Stimulated activated effector memory CD8-positive, alpha-beta T cell treated with anti-CD3 and anti-CD28 coated beads, Interleukin-12 subunit alpha, Interleukin-12 subunit beta, amount 100 ng/mL, for 72 hours (primary cell): Measurements from ENCODE around the gene ST6GALNAC3.
"Not testable (repeated sequence)": the region's sequence is repeated elsewhere in the genome, so short reads cannot be mapped to it uniquely, and the experiment has no call there.

Experiments used
- ATAC-seq: fragments of 150-1000 bp; cut with Tn5 transposase; 2 replicates; pipeline ENCODE4 v1.10.0; 2021
- DNase-seq, 2 donors: peaks; one replicate each; pipeline ENCODE4 v3.0.0; 2021 to 2022; ENCODE audit warnings: low spot score in 2 of 2
- H3K27ac Mint-ChIP-seq: one replicate; pipeline ENCODE4 v1.8.0; 2022; ENCODE audit warnings: mild to moderate bottlenecking, mixed read lengths
- H3K36me3 Mint-ChIP-seq: one replicate; pipeline ENCODE4 v1.8.0; 2022; ENCODE audit warnings: mild to moderate bottlenecking, mixed read lengths
- H3K4me1 Mint-ChIP-seq: one replicate; pipeline ENCODE4 v1.8.0; 2022; ENCODE audit warnings: mixed read lengths
- H3K4me3 Mint-ChIP-seq: one replicate; pipeline ENCODE4 v1.8.0; 2022; ENCODE audit warnings: mild to moderate bottlenecking, mixed read lengths
- H3K9me3 Mint-ChIP-seq: one replicate; pipeline ENCODE4 v1.8.0; 2022; ENCODE audit warnings: mixed read lengths

The ST6GALNAC3 gene

GRCh38 chr1:76613886-76614285 lies 539.3 kb downstream of the ST6GALNAC3 start:
- ATAC-seq: no peak
- no peak overlapping the region for H3K4me3 Mint-ChIP-seq
- H3K9me3 Mint-ChIP-seq: peaks cover 4% of the 10 kb centered on the region
- H3K36me3 Mint-ChIP-seq: no peaks in the 10 kb centered on the region
- H3K4me1 Mint-ChIP-seq: no peaks in the 10 kb centered on the region
- H3K27ac Mint-ChIP-seq: no peak overlapping the region
- DNase-seq: no peak

- no peaks in the 10 kb centered on the region for H3K4me1 Mint-ChIP-seq
- H3K27ac Mint-ChIP-seq: no peak overlapping the region
- H3K4me3 Mint-ChIP-seq: no peak overlapping the region
- H3K36me3 Mint-ChIP-seq: no peaks in the 10 kb centered on the region
- ATAC-seq: no peak
- peaks cover 4% of the 10 kb centered on the region for H3K9me3 Mint-ChIP-seq
- DNase-seq: no peak
Measured at GRCh38 chr1:76615253-76616035, 540.9 kb downstream of the ST6GALNAC3 start.

GRCh38 chr1:76620371-76620770 lies 545.8 kb downstream of the ST6GALNAC3 start:
- H3K9me3 Mint-ChIP-seq: peaks cover 2% of the 10 kb centered on the region
- no peak overlapping the region for H3K4me3 Mint-ChIP-seq
- no peaks in the 10 kb centered on the region for H3K36me3 Mint-ChIP-seq
- DNase-seq: no peak
- no peak overlapping the region for H3K27ac Mint-ChIP-seq
- no peaks in the 10 kb centered on the region for H3K4me1 Mint-ChIP-seq
- no peak for ATAC-seq

- ATAC-seq: no peak
- H3K4me3 Mint-ChIP-seq: no peak overlapping the region
Measured at GRCh38 chr1:76622774-76623528, 548.4 kb downstream of the ST6GALNAC3 start.

GRCh38 chr1:76625886-76626678 lies 551.5 kb downstream of the ST6GALNAC3 start:
- H3K4me3 Mint-ChIP-seq: no peak overlapping the region
- no peak overlapping the region for H3K27ac Mint-ChIP-seq
- H3K36me3 Mint-ChIP-seq: no peaks in the 10 kb centered on the region
- H3K4me1 Mint-ChIP-seq: no peaks in the 10 kb centered on the region
- no peak for ATAC-seq
- no peaks in the 10 kb centered on the region for H3K9me3 Mint-ChIP-seq
- DNase-seq: no peak

More at GRCh38 chr1:76622774-76623528, 548.4 kb downstream of the ST6GALNAC3 start:
- Mint-ChIP-seq H3K36me3 (no peaks in the 10 kb centered on the region), H3K27ac (no peak overlapping the region), H3K4me1 (no peaks in the 10 kb centered on the region), H3K9me3 (no peaks in the 10 kb centered on the region)
- DNase-seq: no peak

GRCh38 chr1:76627498-76627897 lies 553.0 kb downstream of the ST6GALNAC3 start:
- H3K9me3 Mint-ChIP-seq: no peaks in the 10 kb centered on the region
- ATAC-seq: no peak
- H3K27ac Mint-ChIP-seq: no peak overlapping the region
- DNase-seq: no peak
- H3K4me3 Mint-ChIP-seq: no peak overlapping the region
- H3K4me1 Mint-ChIP-seq: no peaks in the 10 kb centered on the region
- no peaks in the 10 kb centered on the region for H3K36me3 Mint-ChIP-seq

- Mint-ChIP-seq H3K9me3 (no peaks in the 10 kb centered on the region), H3K27ac (no peak overlapping the region), H3K4me3 (no peak overlapping the region), H3K36me3 (no peaks in the 10 kb centered on the region), H3K4me1 (no peaks in the 10 kb centered on the region)
- no peak for DNase-seq
- ATAC-seq: no peak
Measured at GRCh38 chr1:76627901-76628300, 553.4 kb downstream of the ST6GALNAC3 start.

GRCh38 chr1:76632136-76632535 lies 557.6 kb downstream of the ST6GALNAC3 start:
- Mint-ChIP-seq H3K4me1 (no peaks in the 10 kb centered on the region), H3K9me3 (no peaks in the 10 kb centered on the region), H3K4me3 (no peak overlapping the region), H3K27ac (no peak overlapping the region), H3K36me3 (no peaks in the 10 kb centered on the region)
- ATAC-seq (no peak), DNase-seq (no peak)

GRCh38 chr1:76635784-76636183 lies 561.2 kb downstream of the ST6GALNAC3 start:
- Mint-ChIP-seq H3K4me3 (no peak overlapping the region), H3K36me3 (no peaks in the 10 kb centered on the region), H3K9me3 (peaks cover 3% of the 10 kb centered on the region), H3K27ac (no peak overlapping the region), H3K4me1 (no peaks in the 10 kb centered on the region)
- no peak for ATAC-seq
- no peak for DNase-seq

GRCh38 chr1:76639181-76639580 lies 564.6 kb downstream of the ST6GALNAC3 start:
- Mint-ChIP-seq H3K27ac (no peak overlapping the region), H3K4me1 (no peaks in the 10 kb centered on the region), H3K36me3 (no peaks in the 10 kb centered on the region), H3K9me3 (peaks cover 7% of the 10 kb centered on the region), H3K4me3 (no peak overlapping the region)
- no peak for ATAC-seq
- no peak for DNase-seq

GRCh38 chr1:76640092-76640491 lies 565.5 kb downstream of the ST6GALNAC3 start:
- Mint-ChIP-seq H3K4me3 (no peak overlapping the region), H3K9me3 (peaks cover 7% of the 10 kb centered on the region), H3K27ac (no peak overlapping the region), H3K36me3 (no peaks in the 10 kb centered on the region), H3K4me1 (no peaks in the 10 kb centered on the region)
- no peak for ATAC-seq
- no peak for DNase-seq

- ATAC-seq: no peak
- Mint-ChIP-seq H3K9me3 (peaks cover 7% of the 10 kb centered on the region), H3K4me3 (no peak overlapping the region), H3K27ac (no peak overlapping the region), H3K4me1 (no peaks in the 10 kb centered on the region), H3K36me3 (no peaks in the 10 kb centered on the region)
- DNase-seq: no peak
Measured at GRCh38 chr1:76640723-76641122, 566.2 kb downstream of the ST6GALNAC3 start.

- no peak for ATAC-seq
- Mint-ChIP-seq H3K36me3 (no peaks in the 10 kb centered on the region), H3K27ac (no peak overlapping the region), H3K4me3 (no peak overlapping the region), H3K4me1 (no peaks in the 10 kb centered on the region), H3K9me3 (peaks cover 4% of the 10 kb centered on the region)
- no peak for DNase-seq
Measured at GRCh38 chr1:76644139-76644538, 569.6 kb downstream of the ST6GALNAC3 start.

GRCh38 chr1:76652860-76653259 lies 578.3 kb downstream of the ST6GALNAC3 start:
- ATAC-seq, DNase-seq, H3K4me1 Mint-ChIP-seq, H3K27ac Mint-ChIP-seq, H3K4me3 Mint-ChIP-seq, H3K36me3 Mint-ChIP-seq: not testable (repeated sequence)
- peaks cover 19% of the 10 kb centered on the region for H3K9me3 Mint-ChIP-seq

GRCh38 chr1:76657623-76658022 lies 583.1 kb downstream of the ST6GALNAC3 start:
- H3K4me3 Mint-ChIP-seq: no peak overlapping the region
- DNase-seq (no peak), ATAC-seq (no peak)
- H3K4me1 Mint-ChIP-seq: no peaks in the 10 kb centered on the region
- H3K27ac Mint-ChIP-seq: no peak overlapping the region
- H3K36me3 Mint-ChIP-seq: no peaks in the 10 kb centered on the region
- H3K9me3 Mint-ChIP-seq: peaks cover 8% of the 10 kb centered on the region
